Gastrocnemius medialis (tissue), 4 donors: ENCODE measurements around the gene FGD4.

Experiments used
- POLR2A ChIP-seq, 2 donors: fragments of 450-650 bp; IDR thresholded peaks; one replicate each; pipeline ENCODE4 v1.6.1; 2017; ENCODE audit warnings: antibody characterized with exemption in 2 of 2, mild to moderate bottlenecking in 2 of 2, moderate library complexity in 2 of 2
- TF ChIP-seq, protein P1 (sequence below), 5 experiments: fragments of 450-650 bp in 3 of 5; fragments of 200-600 bp in 2 of 5; sonication (generic) in 2 of 5; IDR thresholded peaks in 4 of 5; conservative IDR thresholded peaks in 1 of 5; 1 replicate in 4 of 5; 2 replicates in 1 of 5; pipeline ENCODE4 v1.5.1; 2016 to 2019; ENCODE audit warnings: antibody characterized with exemption in 5 of 5, mild to moderate bottlenecking in 3 of 5, moderate library complexity in 3 of 5

DNA sequence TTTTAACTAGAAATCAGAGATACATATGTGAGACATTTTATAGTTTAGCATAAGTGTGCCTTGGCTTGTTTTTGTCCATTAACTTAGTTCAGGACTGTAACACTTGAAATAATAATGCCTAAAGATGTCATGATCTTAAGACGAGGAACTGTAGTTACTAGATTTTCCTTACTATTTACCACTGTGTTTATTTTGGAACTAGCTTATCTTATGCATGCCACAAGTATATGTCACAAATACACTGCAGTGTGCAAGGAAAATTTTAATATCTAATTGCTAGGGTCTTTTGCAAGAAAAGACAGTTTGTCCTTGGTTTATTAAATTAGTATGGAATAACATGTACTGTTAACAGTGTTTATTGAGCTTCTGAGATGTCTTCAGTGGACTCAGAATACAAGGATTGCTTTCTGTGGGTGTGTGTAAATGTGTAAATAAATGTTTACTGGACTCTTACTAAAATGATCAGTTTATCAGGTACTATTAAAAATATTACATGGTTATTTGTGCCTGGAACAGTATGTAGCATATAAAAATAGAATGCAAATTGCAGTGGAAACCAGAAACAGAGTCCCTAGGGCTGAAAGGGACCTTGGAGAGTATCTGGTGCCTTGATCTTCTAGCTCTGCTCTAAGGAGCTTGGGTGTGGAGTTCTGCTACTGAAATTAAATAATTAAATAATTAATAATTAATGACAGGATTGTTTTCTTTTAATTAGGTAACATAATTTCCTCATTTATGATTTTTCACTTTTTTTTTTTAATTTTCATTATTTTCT lies 58.1 kb downstream of the FGD4 start:
- TF ChIP-seq, protein P1, sequence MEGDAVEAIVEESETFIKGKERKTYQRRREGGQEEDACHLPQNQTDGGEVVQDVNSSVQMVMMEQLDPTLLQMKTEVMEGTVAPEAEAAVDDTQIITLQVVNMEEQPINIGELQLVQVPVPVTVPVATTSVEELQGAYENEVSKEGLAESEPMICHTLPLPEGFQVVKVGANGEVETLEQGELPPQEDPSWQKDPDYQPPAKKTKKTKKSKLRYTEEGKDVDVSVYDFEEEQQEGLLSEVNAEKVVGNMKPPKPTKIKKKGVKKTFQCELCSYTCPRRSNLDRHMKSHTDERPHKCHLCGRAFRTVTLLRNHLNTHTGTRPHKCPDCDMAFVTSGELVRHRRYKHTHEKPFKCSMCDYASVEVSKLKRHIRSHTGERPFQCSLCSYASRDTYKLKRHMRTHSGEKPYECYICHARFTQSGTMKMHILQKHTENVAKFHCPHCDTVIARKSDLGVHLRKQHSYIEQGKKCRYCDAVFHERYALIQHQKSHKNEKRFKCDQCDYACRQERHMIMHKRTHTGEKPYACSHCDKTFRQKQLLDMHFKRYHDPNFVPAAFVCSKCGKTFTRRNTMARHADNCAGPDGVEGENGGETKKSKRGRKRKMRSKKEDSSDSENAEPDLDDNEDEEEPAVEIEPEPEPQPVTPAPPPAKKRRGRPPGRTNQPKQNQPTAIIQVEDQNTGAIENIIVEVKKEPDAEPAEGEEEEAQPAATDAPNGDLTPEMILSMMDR (IDR thresholded peaks at IDR 0.05 in 4 of 5, conservative IDR thresholded peaks at IDR 0.05 in 1 of 5), result no peak
- no peak for TF ChIP-seq POLR2A (IDR thresholded peaks at IDR 0.05)
